ENCODE data around the gene KLHL41. TPM values are rescaled to one million over a fixed set of nuclear protein-coding genes. Genes with fewer than 3 reads are reported as not detected.

Gene KLHL41
- total and polyA plus RNA-seq, 2 of the 13 experiments (the other 11 are each of a cell fraction or from before 2014, with no cell fraction given), result 0.07 to 0.31 TPM

DNA sequence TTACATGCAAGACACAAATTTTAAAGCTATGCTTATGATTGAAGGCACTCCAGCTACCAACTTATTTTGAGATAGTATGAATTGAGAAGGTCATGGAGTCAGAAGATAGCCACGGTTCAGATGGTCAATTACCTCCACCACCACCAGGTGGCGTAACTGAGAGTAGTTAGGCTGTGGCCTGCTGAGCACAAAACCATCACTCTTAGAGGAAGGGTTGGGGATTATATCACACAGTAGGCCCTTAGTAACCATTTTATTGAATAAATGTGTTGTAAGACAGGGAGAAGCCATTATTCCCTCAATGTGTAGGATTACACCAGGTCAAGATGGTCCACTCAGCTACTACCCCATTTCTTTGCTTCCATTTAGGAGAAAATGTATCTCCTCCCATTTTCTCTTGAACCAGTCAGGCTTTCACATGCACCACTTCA, 18.8 kb downstream of the KLHL41 start (continued):
- TF ChIP-seq, protein P1, sequence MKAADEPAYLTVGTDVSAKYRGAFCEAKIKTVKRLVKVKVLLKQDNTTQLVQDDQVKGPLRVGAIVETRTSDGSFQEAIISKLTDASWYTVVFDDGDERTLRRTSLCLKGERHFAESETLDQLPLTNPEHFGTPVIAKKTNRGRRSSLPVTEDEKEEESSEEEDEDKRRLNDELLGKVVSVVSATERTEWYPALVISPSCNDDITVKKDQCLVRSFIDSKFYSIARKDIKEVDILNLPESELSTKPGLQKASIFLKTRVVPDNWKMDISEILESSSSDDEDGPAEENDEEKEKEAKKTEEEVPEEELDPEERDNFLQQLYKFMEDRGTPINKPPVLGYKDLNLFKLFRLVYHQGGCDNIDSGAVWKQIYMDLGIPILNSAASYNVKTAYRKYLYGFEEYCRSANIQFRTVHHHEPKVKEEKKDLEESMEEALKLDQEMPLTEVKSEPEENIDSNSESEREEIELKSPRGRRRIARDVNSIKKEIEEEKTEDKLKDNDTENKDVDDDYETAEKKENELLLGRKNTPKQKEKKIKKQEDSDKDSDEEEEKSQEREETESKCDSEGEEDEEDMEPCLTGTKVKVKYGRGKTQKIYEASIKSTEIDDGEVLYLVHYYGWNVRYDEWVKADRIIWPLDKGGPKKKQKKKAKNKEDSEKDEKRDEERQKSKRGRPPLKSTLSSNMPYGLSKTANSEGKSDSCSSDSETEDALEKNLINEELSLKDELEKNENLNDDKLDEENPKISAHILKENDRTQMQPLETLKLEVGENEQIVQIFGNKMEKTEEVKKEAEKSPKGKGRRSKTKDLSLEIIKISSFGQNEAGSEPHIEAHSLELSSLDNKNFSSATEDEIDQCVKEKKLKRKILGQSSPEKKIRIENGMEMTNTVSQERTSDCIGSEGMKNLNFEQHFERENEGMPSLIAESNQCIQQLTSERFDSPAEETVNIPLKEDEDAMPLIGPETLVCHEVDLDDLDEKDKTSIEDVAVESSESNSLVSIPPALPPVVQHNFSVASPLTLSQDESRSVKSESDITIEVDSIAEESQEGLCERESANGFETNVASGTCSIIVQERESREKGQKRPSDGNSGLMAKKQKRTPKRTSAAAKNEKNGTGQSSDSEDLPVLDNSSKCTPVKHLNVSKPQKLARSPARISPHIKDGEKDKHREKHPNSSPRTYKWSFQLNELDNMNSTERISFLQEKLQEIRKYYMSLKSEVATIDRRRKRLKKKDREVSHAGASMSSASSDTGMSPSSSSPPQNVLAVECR (CRISPR knock-in tag; IDR thresholded peaks at IDR 0.05; ENCODE audit: borderline replicate concordance), result no peak
- TF ChIP-seq CREB1 (IDR thresholded peaks at IDR 0.05), result no peak
- TF ChIP-seq CREB1 (CRISPR knock-in tag; IDR thresholded peaks at IDR 0.05), result no peak
- no peak for TF ChIP-seq ZNF567 (CRISPR knock-in tag; IDR thresholded peaks at IDR 0.05; ENCODE audit: borderline replicate concordance)
- no peak for TF ChIP-seq ZNF121 (CRISPR knock-in tag; IDR thresholded peaks at IDR 0.05)
- TF ChIP-seq ETV6 (CRISPR knock-in tag; conservative IDR thresholded peaks at IDR 0.05), result 0 out of 2 replicates have a peak, but pooled peaks have one; percentile 31
- TF ChIP-seq SMAD3 (CRISPR knock-in tag; IDR thresholded peaks at IDR 0.05), result peak; percentile 34; the same call in 1 of the 2 replicates
- TF ChIP-seq, protein P2, sequence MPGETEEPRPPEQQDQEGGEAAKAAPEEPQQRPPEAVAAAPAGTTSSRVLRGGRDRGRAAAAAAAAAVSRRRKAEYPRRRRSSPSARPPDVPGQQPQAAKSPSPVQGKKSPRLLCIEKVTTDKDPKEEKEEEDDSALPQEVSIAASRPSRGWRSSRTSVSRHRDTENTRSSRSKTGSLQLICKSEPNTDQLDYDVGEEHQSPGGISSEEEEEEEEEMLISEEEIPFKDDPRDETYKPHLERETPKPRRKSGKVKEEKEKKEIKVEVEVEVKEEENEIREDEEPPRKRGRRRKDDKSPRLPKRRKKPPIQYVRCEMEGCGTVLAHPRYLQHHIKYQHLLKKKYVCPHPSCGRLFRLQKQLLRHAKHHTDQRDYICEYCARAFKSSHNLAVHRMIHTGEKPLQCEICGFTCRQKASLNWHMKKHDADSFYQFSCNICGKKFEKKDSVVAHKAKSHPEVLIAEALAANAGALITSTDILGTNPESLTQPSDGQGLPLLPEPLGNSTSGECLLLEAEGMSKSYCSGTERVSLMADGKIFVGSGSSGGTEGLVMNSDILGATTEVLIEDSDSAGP (CRISPR knock-in tag; IDR thresholded peaks at IDR 0.05; ENCODE audit: borderline replicate concordance), result no peak
- TF ChIP-seq RARG (CRISPR knock-in tag; IDR thresholded peaks at IDR 0.05; ENCODE audit: low read depth), result no peak
- TF ChIP-seq ZNF317 (CRISPR knock-in tag; IDR thresholded peaks at IDR 0.05), result no peak
- TF ChIP-seq ZMYM4 (CRISPR knock-in tag; IDR thresholded peaks at IDR 0.05), result no peak
- no peak for TF ChIP-seq MAZ (IDR thresholded peaks at IDR 0.05; ENCODE audit: borderline replicate concordance, low read depth, low read length)
- TF ChIP-seq MAZ (CRISPR knock-in tag; IDR thresholded peaks at IDR 0.05; ENCODE audit: low read depth), result no peak
- TF ChIP-seq RFX3 (CRISPR knock-in tag; IDR thresholded peaks at IDR 0.05), result no peak
- TF ChIP-seq, protein P3, sequence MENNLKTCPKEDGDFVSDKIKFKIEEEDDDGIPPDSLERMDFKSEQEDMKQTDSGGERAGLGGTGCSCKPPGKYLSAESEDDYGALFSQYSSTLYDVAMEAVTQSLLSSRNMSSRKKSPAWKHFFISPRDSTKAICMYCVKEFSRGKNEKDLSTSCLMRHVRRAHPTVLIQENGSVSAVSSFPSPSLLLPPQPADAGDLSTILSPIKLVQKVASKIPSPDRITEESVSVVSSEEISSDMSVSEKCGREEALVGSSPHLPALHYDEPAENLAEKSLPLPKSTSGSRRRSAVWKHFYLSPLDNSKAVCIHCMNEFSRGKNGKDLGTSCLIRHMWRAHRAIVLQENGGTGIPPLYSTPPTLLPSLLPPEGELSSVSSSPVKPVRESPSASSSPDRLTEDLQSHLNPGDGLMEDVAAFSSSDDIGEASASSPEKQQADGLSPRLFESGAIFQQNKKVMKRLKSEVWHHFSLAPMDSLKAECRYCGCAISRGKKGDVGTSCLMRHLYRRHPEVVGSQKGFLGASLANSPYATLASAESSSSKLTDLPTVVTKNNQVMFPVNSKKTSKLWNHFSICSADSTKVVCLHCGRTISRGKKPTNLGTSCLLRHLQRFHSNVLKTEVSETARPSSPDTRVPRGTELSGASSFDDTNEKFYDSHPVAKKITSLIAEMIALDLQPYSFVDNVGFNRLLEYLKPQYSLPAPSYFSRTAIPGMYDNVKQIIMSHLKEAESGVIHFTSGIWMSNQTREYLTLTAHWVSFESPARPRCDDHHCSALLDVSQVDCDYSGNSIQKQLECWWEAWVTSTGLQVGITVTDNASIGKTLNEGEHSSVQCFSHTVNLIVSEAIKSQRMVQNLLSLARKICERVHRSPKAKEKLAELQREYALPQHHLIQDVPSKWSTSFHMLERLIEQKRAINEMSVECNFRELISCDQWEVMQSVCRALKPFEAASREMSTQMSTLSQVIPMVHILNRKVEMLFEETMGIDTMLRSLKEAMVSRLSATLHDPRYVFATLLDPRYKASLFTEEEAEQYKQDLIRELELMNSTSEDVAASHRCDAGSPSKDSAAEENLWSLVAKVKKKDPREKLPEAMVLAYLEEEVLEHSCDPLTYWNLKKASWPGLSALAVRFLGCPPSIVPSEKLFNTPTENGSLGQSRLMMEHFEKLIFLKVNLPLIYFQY (CRISPR knock-in tag; IDR thresholded peaks at IDR 0.05; ENCODE audit: borderline replicate concordance), result no peak
- no peak for TF ChIP-seq HMGA1 (CRISPR knock-in tag; conservative IDR thresholded peaks at IDR 0.05)
- TF ChIP-seq ZNF703 (CRISPR knock-in tag; IDR thresholded peaks at IDR 0.05; ENCODE audit: borderline replicate concordance), result no peak
- TF ChIP-seq RXRB (CRISPR knock-in tag; IDR thresholded peaks at IDR 0.05; ENCODE audit: borderline replicate concordance), result 0 out of 2 replicates have a peak, but pooled peaks have one; percentile 16
- TF ChIP-seq GATAD2A (CRISPR knock-in tag; IDR thresholded peaks at IDR 0.05), result 0 out of 2 replicates have a peak, but pooled peaks have one; percentile 15
- peak; percentile 68; the same call in 1 of the 2 replicates for TF ChIP-seq RAD21 (CRISPR knock-in tag; IDR thresholded peaks at IDR 0.05)
- no peak for TF ChIP-seq RAD51 (IDR thresholded peaks at IDR 0.05; ENCODE audit: borderline replicate concordance)

Measured in HepG2 (cell line).